ENCODE data around the gene TRIM15.

- TF ChIP-seq CTCF (IDR thresholded peaks at IDR 0.05; ENCODE audit: extremely low read depth in 1 of 2, insufficient read depth in 1 of 2, low read depth in 1 of 2, low read length in 2 of 2) (no peak), JUN (IDR thresholded peaks at IDR 0.05; ENCODE audit: borderline replicate concordance, insufficient read depth, insufficient read length, low read depth) (no peak), GATA2 (IDR thresholded peaks at IDR 0.05; ENCODE audit: insufficient read depth, insufficient read length, low read depth, low read length) (no peak)
These were observed 44.4 kb downstream of the TRIM15 start for GRCh38 chr6:30207619-30208295.

All from endothelial cell of umbilical vein (primary cell).